GM19023 (cell line): ENCODE measurements around the gene DST.
"Not testable (repeated sequence)": the region's sequence is repeated elsewhere in the genome, so short reads cannot be mapped to it uniquely, and the experiment has no call there.

ENCODE experiments used
- ATAC-seq: cut with Tn5 transposase; IDR thresholded peaks from one replicate; pipeline ENCODE4 v1.9.1; 2021; ENCODE audit warnings: mild to moderate bottlenecking, moderate library complexity; ENCODE audit not compliant: unreplicated experiment

The DST gene

DNA sequence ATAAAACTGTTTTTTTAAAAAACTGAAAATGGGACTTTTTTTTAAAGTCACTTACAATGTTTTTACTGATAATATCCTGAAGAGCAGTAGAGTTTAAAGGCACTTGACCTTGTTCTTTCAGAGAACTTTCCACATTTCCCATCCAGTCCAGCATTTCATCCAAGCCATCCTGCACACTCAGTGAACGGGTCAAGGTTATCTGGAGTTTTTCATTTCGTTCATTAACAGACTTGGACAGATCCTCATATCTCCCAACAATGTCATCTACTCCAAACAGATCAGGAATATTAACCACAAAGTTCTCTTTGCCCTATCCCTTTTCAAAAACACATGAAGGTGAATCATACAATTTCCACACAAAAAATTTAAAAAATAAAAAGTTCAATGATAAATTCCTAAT is 69.1 kb downstream of the DST start:
- no peak for ATAC-seq

DNA sequence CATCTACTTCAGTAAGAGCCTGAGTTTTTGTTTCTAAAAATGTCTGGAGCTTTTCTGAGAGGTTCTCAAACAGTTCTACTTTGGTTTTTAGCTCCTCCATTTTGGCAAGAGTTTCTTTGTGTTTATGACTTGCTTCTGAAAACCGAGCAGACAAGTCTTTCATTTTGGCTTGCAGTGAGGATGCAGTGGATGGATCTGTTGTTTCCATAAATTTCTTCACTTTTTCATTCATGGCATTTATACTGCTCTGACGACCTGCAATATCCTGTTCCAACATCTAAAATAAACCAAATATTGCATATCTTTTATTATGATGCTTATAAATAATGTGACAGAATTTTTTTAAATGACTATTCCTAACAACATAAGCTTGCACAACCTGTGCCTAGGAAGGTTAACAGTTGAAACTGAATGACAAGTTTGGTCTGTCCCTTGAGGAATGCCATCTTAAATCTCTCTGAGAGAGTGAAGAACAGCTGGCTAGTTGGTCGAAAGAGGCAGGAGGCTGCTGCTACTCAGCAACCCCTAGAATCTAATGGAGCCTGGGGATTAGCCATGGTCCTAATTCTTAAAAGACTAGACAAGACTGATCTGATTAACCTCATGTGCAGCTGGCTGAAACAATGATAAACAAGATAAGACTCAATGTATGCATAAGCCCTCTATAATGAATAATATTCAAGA is 69.8 kb downstream of the DST start:
- ATAC-seq = no peak

- ATAC-seq = no peak
Measured at GRCh38 chr6:56571605-56572004, 71.1 kb downstream of the DST start.

DNA sequence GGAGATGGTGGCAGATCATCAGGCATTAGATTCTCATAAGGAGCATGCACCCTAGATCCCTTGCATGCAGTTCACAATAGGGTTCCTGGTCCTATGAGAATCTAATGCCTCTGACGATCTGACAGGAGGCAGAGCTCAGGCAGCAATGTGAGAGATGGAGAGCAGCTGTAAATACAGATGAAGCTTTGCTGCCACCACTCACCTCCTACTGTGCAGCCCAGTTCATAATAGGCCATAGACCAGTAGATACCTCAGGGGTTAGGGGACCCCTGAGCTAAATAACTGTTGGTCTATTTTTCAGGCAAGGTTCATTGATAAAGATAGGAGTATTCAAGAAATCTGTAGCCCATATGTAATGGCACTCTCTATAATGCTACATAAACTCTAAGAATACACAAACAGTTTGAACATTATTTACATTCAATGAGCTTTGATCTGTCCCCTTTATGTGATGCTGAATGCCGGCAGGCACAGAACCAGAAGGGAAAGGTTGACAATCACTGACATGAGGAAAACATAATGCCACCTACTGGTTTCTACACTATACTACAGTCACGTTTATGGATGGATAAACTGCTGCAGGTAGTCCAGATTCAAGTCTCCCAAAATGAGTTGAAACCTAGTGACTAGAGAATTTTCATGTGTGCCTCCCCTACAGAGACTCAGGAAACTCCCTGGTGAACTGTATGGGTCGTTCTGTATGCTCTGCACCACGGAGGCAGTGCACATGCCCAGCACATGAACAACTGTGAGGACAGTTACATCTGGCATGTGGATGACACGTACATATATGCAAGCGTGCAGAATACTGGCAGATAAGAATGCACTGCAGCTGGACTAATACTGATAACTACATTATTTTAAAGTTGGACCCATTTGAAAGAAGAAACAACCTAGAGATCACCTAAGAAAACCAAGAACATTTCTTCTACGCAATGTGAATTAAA is 72.0 kb downstream of the DST start:
- ATAC-seq = peak; percentile 80

- no peak for ATAC-seq
Measured at GRCh38 chr6:56567501-56567900, 75.2 kb downstream of the DST start.

GRCh38 chr6:56562730-56563129 is 80.0 kb downstream of the DST start:
- ATAC-seq = not testable (repeated sequence)

- ATAC-seq = no peak
Measured at GRCh38 chr6:56556751-56557540, 85.7 kb downstream of the DST start.

- ATAC-seq = no peak
Measured at GRCh38 chr6:56555438-56555872, 87.2 kb downstream of the DST start.

GRCh38 chr6:56552187-56553130 is 90.2 kb downstream of the DST start:
- no peak for ATAC-seq

- no peak for ATAC-seq
Measured at GRCh38 chr6:56551409-56552120, 91.1 kb downstream of the DST start.

GRCh38 chr6:56550301-56550700 is 92.4 kb downstream of the DST start:
- no peak for ATAC-seq

- ATAC-seq = no peak
Measured at GRCh38 chr6:56549014-56549413, 93.7 kb downstream of the DST start.

- no peak for ATAC-seq
Measured at GRCh38 chr6:56547687-56548086, 95.0 kb downstream of the DST start.

DNA sequence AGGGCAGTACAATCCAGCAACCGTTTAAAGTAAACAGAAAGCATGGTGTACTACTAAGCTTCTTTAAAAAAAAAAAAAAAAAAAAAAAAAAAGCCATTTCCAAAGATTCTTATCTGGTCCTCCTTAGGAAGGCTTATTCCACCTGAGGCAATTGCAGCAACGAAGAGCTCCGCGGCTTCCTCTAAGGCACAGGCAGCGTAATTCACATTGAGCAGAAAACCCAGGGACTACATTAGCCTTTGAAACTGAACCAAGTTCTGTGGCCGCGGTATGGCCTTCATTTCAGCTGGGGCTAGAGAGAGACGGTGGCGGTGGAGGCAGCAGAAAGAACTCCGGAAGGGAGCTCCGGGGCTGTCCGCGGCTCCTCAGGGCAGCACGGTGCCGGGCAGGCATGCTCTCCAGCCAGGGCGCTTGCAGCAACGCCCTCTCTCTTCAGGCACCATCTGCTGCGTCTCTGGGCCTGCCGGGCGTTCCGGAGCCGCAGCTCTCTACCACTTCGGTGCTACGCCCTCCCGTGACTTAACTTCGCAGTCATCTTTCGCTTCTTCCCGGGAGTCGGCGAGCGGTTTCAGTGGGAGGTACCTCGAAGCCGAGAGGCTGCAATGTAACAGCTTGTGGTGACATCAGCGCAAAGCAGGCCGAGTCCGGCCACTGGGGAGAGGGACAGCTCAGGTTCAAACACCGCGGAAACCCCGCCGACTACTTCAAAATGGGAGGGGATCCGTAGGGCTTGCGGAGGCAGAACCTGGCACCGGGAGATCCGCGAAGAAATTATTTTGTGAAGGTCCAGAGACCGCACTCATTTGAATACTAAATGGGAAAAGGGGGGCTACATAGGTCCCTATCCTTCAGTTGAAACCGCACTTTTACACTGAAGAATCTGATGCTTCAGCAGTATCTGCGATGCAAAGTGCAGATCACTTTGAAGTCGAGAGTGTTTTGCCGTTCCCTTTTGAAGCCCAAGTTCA is 100.0 kb downstream of the DST start:
- peak; percentile 95 for ATAC-seq

GRCh38 chr6:56541741-56542360 is 100.8 kb downstream of the DST start:
- ATAC-seq = no peak

DNA sequence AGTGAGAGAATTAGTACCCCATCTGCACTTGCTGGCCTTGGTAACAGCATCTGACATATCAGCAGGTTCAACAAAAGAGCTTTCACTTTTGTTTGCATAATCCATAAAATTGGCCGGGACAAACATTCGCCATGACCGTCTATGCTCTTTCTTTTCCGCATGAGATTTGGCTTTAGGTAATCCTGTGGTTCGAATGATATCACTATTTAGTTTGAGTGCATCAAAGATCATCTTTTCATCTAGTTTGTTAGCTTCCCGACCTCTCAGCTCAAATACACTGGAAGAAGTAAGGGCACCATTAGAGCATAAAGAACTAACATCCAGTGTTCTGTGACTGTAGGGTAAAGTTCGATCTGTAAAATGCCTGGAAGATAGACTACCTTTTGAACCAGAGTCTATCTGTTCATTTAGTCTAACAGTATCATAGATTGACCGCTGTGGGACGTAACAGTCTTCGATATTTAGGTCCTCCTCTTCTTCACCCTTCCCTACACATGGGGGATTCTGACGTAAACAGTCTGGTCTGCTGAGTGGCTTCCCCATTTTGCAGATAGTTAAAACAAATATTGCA is 101.6 kb downstream of the DST start:
- ATAC-seq = no peak

DNA sequence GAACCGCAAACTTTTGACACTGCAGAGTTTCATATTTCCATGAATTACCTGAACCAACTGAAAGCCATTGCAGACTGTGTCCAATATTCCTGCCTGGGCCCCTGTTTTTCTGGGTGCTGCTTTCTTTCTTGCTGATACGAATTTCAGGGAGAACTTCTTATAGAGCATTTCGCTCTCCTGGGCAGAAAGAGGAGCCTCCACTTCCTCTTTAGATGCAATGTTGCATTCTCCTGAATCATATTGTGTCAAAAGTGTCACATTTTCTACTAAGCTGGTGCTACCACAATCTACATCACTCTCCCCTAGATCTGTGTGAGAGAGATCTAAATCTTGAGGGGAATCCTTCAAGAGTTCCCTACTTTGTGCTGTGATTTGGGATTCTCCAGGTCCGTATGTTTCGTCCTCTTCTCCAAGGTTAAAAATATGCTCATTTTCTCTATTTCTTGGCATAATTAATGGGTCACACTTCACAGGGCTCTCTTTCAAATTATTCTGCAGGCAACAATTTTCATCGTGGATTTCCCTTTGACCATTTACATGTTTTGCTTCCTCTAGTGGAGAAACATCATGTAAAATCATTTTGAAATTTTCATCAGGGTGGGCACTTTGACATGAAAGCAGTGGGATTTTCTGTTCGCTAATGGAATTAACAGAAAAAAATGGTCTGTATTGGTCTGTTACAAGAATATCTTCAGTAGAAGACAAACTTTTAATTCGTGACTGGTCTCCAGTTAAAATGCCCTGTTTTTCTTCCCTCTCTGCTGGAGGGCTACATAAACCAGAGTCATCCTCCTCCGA is 102.3 kb downstream of the DST start:
- ATAC-seq = no peak
